Measurements from ENCODE around the gene VASH1. TPM values are rescaled to one million over a fixed set of nuclear protein-coding genes. Genes with fewer than 3 reads are reported as not detected.
"Not testable (repeated sequence)": the region's sequence is repeated elsewhere in the genome, so short reads cannot be mapped to it uniquely, and the experiment has no call there.

VASH1 gene
- polyA plus RNA-seq, 3 donors: 2.1 to 24.5 (median 8.7) TPM

DNA sequence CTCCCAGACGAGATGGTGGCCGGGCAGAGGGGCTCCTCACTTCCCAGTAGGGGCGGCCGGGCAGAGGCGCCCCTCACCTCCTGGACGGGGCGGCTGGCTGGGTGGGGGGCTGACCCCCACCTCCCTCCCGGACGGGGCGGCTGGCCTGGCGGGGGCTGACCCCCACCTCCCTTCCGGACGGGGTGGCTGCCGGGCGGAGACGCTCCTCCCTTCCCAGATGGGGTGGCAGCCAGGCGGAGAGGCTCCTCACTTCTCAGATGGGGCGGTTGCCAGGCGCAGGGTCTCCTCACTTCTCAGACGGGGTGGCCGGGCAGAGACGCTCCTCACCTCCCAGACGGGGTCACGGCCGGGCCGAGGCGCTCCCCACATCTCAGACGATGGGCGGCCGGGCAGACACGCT is 26.8 kb upstream of the VASH1 start:
- not testable (repeated sequence) for H3K27ac ChIP-seq (ENCODE audit: low read depth, low read length)
- 90 to 93% (median 93%) methylated on average over 16 to 31 of the region's 31 CpGs for WGBS, 3 donors

DNA sequence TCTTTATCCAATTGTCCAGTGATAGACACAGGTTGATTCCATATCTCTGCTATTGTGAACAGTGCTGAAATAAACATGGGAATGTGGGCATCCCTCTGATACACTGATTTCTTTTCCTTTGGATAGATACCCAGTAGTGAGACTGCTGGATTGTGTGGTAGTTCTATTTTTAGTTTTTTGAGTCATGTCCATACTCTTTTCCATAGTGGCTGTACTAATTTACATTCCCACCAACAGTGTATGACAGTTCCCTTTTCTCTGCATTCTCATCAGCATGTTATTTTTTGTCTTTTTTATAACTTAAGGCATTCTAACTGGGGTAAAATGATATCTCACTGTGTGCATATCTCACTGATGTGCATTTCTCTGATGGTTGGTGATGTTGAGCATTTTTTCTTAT is 24.8 kb upstream of the VASH1 start:
- H3K27ac ChIP-seq (ENCODE audit: low read depth, low read length): no peak overlapping the region

DNA sequence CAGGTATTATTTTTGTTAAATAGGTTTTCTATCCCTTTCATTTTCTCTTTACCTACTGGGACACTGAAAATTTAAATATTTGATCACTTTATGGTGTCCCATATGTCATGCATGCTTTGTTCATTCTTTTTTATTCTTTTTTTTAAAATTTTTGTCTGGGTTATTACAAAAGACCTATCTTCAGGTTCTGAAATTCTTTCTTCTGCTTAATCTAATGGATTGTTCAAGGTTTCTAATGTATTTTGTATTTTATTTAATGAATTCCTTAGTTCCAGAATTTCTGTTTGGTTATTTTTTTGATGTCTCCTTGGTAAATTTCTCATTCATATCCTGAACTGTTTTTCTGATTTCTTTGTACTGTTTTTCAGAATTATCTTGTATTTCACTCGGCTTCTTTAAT is 20.2 kb upstream of the VASH1 start:
- WGBS, 3 donors: 78 to 93% (median 82%) methylated on average over 1 of the region's 1 CpG
- no peak overlapping the region for H3K27ac ChIP-seq (ENCODE audit: low read depth, low read length)

DNA sequence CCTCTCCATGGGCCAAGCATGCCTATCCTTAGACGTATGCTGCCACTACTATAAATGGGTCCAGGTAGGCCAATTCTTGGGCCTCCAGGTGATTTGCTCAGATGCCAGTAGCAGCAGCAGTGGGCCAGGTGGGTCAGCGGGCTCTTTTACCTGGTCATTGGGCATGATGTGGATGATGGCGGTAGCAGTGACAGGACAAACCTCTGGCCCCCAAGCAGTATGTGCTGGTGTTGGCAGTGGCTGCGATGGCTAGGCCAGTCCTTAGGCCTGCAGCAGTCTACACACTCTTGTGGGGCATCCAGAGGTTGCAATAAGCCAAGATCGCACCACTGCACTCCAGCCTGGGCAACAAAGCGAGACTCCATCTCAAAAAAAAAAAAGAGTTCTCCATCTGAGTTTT is 19.1 kb upstream of the VASH1 start:
- 79 to 83% (median 82%) methylated on average over 6 of the region's 6 CpGs for WGBS, 3 donors
- H3K27ac ChIP-seq (ENCODE audit: low read depth, low read length): no peak overlapping the region

DNA sequence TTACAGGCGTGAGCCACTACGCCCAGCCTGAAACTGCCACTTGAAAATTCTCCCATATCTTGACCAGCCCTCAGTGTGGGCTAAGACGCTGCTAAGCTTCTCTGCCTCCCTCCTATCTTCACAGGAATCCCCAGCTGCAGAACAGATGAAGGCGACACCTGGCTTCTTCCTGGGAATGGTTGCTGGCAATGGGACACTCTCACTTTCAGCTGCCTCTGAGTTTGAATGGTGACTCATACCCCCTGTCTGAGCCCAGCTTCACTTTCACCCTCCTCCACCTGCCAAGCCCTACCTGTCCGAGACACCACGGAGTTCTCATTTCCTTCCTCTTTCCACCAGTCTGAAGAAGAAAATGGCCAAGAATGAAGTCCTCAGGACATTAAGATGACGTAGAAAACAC is 18.3 kb upstream of the VASH1 start:
- no peak overlapping the region for H3K27ac ChIP-seq (ENCODE audit: low read depth, low read length)
- 71 to 85% (median 77%) methylated on average over 7 of the region's 7 CpGs for WGBS, 3 donors

DNA sequence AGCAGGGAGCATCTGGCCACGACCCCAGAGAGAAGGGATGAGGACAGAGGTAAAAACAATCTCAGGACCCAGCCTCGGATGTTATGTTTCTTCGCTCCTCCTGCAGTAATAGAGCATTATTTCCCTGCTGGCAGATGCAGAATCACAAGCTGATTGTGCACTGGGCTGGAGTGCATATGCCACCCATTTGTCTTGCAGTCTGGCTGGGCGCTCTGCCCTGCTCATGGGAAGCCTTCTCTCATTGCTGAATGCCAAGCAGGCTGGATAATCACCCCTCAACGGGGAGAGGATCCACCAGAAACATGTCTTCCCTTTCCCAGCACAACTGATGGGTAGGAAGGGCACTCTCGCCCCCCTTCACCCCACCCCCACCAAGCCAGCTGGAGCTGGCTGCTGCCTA is 8.5 kb upstream of the VASH1 start:
- WGBS, 3 donors: 49 to 61% (median 59%) methylated on average over 6 of the region's 6 CpGs
- H3K27ac ChIP-seq (ENCODE audit: low read depth, low read length): no peak overlapping the region

DNA sequence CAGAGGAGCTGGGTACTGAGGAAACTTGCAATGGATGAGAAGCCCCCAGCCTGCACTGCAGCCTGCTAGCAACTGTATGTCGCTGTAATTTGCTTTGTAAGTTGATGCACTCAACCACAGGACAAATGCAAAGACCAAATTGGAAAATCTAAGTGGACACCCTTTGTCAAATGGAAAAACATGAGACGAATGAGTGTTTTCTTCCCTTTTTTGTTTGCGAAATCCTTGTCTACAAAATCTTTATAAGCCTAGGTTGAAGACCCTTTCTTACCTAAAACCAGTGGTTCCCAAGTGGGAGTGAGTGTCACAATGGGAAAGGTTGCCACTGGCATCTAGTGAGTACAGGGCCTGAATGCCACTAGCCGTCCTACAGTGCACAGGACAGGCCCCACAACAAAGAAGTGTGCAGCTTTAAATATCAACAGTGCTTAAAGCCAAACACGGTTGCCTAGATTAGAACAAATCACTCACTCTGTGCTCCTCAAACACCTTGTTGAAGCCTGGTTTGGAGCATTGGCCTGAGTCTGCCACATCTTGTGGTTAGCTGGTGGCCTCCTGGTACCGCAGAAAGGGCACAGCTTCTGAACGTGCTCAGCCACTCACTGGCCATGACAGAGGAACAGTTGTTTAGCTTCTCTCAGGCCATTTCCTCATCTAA is 7.6 kb upstream of the VASH1 start:
- no peak overlapping the region for H3K27ac ChIP-seq (ENCODE audit: low read depth, low read length)
- 81 to 86% (median 83%) methylated on average over 7 of the region's 7 CpGs for WGBS, 3 donors

DNA sequence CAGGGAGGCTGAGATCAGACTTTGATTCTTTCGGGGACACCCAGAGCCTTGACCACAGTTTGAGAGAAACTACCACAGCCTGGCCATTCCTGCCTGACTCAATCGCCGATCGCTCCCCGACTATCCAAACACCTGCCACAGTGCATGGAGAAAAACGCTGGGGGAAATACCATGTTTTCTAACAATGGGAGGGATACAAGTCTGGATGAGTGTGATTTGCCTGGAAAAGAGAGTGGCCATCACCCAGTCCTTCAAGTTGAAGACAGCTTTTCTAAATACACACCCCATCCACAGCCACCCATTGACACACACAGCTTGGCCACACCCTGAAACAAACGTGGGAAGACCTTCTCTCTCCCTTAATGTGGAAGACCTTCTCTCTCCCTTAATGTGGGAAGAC is 6.7 kb upstream of the VASH1 start:
- H3K27ac ChIP-seq (ENCODE audit: low read depth, low read length): no peak overlapping the region
- 80 to 89% (median 88%) methylated on average over 7 of the region's 7 CpGs for WGBS, 3 donors

DNA sequence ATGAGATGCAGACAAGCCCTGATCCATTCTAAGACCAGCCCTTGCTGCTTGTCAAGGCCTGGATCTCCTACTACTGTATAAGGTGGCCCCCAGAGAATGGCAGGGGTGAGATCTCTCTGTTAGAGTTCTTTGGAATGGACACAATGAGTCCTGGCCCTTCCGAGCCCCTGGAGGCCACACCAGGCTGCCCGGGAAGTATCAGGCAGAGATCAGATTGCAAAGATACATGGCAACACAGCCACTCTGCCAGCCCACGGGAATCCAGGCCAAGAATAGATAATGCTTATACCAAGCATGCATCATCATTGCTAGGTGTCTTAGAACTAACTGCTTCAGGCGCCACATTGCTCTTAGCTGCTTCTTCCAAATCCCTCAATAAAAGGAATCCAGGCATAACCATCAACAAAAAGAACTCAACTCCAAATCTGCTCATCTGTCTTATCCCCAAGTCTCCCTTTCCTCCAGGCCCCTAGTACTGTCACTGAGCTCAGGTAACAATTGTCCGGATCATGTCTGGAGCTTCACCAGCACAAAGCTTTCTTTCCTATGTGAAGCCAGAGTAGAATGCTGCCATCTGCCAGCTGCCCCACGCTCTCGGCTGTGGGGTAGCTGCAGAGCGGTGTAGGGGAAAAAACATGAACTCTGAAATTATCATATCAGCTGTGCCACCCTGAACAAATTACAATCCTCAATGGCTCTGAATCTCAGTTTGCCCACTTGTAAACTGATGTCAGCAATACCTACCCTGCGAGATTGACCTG is 5.5 kb upstream of the VASH1 start:
- WGBS, 3 donors: 77 to 81% (median 80%) methylated on average over 9 of the region's 9 CpGs
- no peak overlapping the region for H3K27ac ChIP-seq (ENCODE audit: low read depth, low read length)

DNA sequence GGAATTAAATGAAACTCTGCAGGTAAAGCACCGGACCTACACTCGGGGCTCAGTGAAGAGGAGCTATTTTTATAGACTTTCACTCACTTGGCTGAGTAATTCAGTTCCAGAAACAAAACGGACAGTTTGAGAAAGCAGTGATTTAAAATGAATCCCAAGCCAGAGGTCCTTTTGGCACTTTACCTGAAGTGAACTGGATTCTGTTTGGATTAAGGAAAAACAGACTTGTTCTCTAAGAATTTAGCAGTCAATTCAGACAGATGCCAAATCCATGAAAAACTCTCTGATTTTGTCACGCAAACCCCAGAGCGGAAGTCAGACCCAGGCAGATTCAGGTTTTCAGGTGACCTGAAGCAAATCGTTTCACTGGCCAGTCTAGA is 4.9 kb upstream of the VASH1 start:
- WGBS, 3 donors: 71 to 87% (median 83%) methylated on average over 6 of the region's 6 CpGs
- H3K27ac ChIP-seq (ENCODE audit: low read depth, low read length): no peak overlapping the region

DNA sequence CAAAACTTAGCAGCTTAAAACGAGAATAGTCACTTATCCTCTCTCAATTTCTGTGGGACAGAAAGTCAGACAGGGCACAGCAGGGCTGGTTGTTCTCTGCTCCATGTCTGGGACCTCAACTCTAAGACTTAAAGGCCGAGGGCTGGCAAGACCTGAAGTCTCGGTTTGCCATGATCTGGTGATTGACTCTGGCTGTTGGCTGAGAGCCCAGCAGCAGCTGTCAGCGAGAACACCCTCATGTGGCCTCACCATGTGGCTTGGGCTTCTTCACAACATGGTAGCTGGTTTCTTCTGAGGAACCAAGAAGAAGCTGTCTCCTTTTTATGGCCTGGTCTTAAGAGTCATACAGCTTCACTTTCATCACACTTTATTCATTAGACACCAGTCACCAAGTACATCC is 1.7 kb upstream of the VASH1 start:
- no peak overlapping the region for H3K27ac ChIP-seq (ENCODE audit: low read depth, low read length)

DNA sequence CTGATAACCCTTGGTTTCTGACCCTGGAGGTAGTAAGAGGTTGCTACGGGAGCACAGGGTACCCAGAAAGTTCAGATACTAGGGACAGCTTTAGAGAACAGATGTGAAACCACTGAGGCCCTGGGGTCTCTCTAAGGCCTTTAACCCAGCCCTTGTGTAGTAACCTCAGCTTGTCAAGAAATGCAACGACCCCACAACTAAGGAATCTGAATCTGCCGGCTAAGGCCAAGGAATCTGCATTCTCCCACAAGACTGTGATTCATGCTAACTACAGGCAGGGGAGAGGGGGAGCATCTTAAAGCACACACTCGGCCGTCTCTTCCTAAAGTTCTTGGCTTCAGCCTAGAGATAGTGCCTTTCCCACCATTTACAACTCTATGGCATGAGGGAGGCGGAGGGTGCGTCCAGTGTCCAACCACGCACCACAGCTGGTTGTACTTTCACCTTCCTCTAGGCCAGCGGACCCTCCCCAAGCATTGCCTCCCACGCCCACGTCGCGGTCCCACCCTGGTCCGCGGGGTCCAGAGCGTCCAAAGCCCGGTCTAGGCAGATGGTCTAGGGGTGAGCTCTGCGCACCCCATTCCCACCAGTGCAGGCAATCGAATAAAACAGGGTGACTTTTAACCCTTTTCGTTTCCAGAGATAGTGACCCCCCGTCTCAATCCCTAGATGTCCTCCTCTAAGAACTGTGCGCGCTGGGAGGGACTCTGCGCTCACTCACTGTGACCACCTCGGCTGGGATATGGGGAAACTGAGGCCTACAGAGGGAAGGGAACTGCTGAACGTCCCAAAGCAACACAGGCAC is 735 bp upstream of the VASH1 start:
- H3K27ac ChIP-seq (ENCODE audit: low read depth, low read length): no peak overlapping the region
- WGBS, 3 donors: 45 to 49% (median 45%) methylated on average over 26 of the region's 26 CpGs

More for the DNA sequence above, 1.7 kb upstream of the VASH1 start:
- 65 to 84% (median 81%) methylated on average over 4 of the region's 4 CpGs for WGBS, 3 donors

DNA sequence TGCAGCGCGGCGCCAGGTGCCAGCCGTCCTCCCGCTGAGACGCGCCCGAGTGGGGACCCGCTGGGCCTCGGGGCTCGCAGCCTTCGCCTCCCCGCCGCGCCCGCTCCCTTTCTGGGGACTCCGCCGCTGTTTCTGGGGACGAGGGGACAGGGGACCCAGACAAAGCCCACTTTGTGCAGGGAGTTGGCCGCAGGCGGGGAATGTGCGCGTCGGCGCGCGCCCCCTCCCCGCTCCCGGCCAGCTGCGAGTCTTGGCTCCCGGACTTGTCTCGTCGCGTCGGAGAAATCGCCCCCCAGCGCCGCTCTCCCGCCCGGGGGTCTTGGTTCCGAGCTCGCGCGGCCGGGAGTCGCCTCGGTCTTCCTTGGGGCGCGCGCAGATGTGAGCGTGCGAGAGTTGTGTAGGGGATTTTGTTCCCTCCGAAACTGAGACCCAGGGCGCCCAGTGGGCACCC is 717 bp downstream of the VASH1 start:
- H3K27ac ChIP-seq (ENCODE audit: low read depth, low read length): no peak overlapping the region
- 0 to 1% (median 0%) methylated on average over 49 to 54 of the region's 54 CpGs for WGBS, 3 donors

DNA sequence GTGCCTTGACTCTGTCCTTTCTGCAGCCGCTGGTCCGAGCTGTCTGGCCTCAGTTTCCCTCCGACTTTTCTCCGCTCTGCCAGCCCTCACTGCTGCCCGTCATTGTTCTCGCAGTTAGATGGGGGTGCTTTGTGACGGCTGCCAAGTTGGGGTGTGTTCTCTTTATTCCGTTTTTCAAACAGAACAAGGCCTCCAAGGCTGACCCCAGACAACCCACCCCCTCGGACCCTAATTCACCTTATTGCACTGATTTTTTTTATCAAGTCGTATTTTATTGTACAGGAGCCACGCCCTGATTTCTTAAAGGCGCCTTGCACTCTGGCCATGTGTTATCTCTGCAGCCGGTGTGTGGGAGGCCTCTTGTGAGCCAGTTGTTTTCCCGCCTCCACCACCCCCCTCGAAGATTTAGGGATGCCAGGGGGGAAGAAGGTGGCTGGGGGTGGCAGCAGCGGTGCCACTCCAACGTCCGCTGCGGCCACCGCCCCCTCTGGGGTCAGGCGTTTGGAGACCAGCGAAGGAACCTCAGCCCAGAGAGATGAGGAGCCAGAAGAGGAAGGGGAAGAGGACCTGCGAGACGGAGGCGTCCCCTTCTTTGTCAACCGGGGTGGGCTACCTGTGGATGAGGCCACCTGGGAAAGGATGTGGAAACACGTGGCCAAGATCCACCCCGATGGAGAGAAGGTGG is 1.3 kb downstream of the VASH1 start:
- 17 to 42% (median 19%) methylated on average over 26 to 28 of the region's 28 CpGs for WGBS, 3 donors

DNA sequence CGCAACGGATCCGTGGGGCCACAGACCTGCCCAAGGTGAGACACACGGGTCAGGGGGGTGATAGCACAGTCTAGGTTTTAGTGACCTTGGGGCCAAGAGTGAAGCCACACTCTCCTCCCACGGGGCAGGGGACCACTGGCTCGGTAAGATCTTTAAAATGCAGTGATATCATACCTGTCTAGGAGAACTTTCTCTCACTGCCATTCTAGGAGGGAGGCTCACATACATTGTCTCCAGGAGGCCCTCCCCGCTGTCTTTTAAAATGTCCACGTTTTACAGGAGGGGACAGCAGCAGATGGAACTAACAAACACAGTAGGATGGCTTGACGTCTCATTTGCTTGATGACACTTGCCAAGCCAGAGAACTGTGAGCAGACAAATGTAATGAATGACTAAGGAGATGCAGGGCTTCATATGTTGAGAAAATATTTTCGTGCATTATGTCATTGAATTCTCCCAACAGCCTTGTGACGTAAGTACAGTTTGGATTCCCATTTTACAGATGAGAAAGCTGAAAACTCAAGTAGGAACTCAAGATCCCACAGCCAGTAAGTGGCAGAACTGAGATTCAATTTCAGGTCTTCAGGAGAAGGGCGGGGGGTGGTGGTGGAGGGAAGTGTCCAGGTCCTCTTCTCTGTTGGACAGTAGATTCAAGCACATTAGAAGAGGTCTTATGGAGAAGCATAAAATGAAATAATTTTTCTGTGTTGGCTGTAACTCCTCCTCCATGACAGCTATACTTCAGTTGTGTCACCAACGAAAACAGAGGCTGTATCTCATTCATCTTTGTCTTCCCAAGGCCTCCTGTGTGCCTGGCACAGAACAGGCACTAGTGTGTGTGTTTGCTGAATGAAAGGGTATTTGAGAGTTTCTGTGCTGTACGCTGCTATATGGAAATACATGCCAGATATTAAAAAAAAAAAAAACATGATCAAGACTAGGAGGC is 2.1 kb downstream of the VASH1 start:
- H3K27ac ChIP-seq (ENCODE audit: low read depth, low read length): no peak overlapping the region
- WGBS, 3 donors: 60 to 68% (median 63%) methylated on average over 14 of the region's 14 CpGs

More for the DNA sequence above, 1.3 kb downstream of the VASH1 start:
- no peak overlapping the region for H3K27ac ChIP-seq (ENCODE audit: low read depth, low read length)

DNA sequence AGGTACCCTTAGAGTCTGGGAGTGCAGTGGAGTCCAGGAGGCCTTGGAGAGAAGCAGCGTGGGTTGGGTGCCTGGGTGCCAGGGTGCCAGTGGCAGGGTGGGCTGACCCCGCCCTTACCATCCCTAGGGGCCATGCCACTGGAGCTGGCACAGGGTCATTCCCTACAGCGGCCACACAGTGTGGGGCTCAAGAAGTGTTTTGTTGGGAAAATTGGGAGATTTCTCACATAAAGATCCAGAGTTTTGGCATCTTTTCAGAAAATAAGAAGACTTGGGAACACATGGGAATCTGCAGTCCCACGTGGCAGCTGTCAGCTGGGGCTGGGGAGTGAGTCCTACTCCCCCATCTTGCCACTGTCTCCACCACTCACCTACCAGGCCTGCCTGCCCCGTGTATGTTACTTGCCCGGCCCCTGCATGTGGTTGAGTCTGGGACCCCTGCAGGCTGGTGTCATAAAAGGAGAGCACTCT is 4.2 kb downstream of the VASH1 start:
- H3K27ac ChIP-seq (ENCODE audit: low read depth, low read length): no peak overlapping the region
- WGBS, 3 donors: 82 to 86% (median 83%) methylated on average over 6 of the region's 6 CpGs

All from adipose tissue (tissue), 3 donors.